Activated CD8-positive, alpha-beta memory T cell treated with anti-CD3 and anti-CD28 coated beads for 1 hour (primary cell): ENCODE results near the gene MFSD6L.

Experiments
- DNase-seq, 2 donors: peaks; one replicate each; pipeline ENCODE4 v3.0.0-alpha.2; 2020; ENCODE audit warnings: low read depth in 1 of 2; ENCODE audit errors: extremely low read depth in 1 of 2

MFSD6L gene

DNA sequence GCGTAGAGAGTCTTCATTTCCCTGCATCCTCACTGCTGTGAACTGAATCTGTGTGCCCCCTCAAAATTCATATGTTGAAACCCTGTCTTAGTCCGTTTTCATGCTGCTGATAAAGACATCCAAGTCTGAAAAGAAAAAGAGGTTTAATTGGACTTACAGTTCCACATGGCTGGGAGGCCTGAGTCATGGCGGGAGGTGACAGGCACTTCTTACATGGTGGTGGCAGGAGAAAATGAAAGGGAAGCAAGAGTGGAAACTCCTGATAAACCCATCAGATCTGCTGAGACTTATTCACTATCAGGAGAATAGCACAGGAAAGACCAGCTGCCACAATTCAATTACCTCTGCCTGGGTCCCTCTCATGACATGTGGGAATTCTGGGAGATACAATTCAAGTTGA is 51.4 kb downstream of the MFSD6L start:
- no peak for DNase-seq
